HG03097 (cell line): ENCODE measurements around the gene GALM.

ENCODE experiments used
- ATAC-seq: cut with Tn5 transposase; IDR thresholded peaks from one replicate; pipeline ENCODE4 v1.9.1; 2021; ENCODE audit not compliant: unreplicated experiment, low FRiP score

GALM gene

DNA sequence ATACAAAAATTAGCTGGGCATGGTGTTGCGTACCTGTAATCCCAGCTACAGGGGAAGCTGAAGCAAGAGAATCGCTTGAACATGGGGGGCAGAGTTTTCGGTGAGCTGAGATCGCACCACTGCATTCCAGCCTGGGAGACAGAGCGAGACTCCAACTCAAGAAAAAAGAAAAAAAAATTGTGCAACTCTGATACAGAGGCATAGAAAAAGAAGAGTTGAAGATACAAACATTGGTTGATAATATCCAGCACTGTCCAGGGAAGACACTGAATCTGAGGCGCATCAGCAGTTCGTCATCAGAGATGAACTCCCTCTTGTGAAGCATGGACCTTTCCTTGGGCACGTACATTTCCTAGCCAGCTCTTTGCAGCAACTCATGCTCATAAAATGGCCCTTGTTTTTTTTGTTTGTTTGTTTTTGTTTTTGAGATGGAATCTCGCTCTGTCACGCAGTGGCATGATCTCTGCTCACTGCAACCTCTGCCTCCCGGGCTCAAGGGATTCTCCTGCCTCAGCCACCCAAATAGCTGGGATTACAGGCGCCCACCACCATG is 16.7 kb upstream of the GALM start:
- no peak for ATAC-seq

DNA sequence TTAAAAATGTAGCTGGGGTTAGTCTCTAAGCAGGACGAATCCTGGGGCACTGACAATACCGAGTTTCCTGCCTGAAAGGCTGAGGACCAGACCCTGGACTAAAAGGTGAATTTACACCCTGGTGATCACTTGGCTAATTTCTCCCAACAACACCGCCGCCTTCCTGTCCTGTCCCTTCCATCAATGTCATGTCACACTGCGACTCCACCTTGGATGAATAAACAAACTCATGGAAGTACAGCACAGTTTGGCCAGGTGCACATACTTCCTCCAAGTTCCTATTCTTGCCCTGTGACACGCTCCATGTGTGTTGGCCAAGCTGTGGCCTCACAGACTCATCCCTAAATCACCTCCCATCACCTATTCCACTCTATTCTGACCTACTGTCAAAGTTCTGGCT is 15.9 kb upstream of the GALM start:
- no peak for ATAC-seq

DNA sequence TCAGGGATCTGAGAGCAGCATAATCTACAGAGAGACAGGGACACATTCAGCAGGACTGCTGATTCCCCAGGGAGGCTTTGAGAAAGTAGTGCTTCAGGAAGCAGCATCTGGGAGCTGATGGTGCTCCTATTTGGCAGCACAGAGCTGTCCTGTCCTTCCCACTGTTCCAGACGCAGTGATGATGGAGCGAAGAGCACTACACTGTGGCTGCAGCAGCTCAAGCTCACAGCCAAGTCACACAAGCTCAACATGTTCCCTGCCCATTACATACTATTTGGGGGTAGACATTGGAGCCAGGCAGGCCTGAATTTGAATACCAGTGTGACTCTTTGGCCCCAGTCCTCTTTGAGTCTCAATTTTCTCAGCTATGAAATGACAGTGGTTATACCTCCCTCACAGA is 15.2 kb upstream of the GALM start:
- no peak for ATAC-seq

DNA sequence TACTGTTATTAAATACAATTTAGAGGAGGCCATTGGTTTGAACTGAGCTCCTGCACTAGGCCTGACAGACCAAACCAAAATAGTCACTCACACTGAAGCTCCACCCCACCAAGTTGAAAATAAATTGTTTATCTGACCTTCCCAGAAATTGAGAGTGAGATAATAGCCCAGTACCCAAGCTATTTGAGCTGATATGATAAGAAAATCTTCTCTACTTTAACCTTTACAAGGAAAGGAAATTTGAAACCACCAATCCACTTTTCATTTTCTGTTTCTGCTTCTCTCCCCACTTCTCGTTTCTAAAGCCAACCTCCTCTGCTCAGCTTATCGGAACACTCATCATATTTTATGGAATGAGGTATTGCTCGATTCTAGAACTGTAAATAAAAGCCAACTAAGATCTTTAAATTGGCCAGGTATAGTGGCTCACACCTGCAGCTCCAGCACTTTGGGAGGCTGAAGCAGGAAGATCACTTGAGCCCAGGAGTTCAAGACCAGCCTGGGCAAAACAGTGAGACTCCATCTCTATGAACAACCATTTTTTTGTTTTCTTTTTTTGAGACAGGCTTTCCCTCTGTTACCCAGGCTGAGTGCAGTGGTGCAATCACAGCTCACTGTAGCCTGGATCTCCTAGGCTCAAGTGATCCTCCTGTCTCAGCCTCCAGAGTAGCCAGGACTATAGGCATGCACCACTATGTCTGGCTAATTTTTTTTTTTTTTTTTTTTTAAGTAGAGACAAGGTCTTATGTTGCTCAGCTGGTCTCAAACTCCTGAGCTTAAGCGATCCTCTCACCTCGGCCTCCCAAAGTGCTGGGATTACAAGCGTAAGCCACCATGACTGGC is 13.3 kb upstream of the GALM start:
- ATAC-seq: no peak

DNA sequence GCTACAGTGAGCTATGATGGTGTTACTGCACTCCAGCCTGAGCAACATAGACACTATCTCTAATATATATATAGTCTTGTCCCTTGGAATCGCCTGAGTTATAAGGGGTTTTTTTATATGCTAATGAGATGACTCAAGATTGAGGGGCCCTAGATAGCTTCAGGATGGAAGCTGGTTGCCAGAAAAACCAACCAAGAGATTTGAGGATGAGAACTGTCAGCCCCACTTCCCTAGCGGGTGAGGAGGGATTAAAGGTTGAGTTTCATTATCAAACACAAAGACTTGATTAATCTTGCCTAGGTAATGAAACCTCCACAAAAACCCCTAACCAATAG is 12.6 kb upstream of the GALM start:
- ATAC-seq: no peak

DNA sequence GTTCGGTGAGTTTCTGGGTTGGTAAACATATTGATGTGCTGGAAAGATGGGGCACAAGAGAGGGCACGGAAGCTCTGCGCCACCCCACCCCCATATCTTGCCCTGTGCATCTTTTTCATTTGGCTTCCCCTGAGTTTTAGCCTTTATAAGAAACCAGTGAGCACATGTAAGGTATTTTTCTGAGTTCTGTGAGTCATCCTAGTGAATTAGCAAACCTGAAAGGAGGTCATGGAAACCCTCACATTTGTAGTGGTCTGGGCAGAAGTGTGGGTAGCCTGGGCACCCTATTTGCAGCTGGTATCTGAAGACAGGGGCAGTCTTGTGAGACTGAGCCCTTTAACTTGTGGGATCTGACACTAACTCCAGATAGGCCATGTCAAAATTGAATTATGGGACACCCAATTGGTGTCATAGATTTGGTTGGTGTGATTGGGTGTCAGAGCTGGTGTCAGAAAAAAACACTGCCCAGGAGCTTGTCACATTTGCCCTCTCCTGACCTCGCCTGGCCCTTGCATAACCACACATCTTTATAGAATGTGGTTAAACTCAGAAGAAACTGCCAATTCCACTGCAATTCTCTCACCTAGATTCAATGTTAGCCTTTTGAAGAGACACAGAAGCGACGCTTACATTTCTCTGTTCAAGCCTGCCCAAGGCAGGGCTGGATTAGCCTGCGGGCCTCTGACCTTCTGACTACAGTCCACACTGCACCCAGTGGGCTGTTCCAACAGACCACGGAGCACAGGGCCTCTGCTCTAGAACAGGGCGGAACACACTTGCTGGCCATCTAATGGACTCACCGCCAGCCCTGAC is 12.0 kb upstream of the GALM start:
- ATAC-seq: no peak

DNA sequence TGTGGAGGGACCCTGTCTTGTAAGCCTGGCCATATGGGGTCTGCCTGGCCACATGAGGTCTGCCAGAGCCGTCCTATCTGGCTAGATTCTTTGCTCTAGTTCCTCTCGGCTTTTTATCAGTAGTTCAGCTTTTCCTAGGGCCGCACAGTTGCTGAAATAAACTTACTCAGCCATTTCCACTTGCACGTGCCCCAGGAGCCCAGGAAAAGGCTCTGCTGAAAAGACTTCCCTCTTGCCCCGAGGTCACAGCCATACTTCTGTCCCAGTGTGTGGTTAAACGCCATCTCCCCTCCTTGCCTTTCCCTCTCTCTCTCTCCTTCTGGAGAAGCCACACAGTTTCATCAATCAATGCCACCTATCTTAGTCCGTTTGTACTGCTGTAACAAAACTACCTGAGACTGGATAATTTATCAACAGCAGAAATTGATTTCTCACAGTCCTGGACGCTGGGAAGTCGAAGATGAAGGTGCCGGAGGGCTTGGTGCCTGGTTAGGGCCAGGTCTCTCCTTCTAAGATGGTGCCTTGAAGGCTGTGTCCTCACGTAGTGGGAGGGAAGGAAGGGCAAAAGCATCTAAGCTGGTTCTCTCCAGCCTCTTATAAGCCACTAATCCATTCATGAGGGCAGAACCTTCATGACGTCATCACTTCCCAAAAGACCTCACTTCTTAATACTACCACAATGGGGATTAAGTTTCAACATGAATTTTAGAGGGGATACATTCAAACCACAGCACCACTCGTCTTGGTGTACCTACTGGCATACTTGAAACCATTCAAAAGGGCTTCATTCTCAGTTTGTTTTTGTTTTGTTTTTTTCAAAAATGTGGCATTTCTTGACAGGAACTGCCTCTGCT is 11.2 kb upstream of the GALM start:
- ATAC-seq: no peak

DNA sequence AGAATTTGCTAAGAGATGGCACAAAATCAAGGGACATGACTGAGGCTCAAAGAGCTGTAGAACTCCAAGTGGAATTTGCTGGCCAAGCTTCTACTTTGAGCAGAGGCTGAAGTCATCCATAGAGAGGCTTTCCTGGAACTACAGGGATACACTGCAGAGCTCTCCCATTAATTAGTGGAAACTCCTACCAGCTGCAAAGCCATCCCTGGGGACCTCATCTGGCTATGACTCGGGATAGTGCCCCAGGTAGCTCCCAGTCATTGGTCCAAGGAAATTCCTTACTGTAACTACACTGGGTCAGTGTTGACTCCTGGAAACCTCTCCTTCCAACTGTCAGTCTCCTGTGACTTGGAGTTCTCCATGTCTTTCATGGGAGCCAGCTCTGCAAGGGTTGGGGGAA is 10.5 kb upstream of the GALM start:
- no peak for ATAC-seq

DNA sequence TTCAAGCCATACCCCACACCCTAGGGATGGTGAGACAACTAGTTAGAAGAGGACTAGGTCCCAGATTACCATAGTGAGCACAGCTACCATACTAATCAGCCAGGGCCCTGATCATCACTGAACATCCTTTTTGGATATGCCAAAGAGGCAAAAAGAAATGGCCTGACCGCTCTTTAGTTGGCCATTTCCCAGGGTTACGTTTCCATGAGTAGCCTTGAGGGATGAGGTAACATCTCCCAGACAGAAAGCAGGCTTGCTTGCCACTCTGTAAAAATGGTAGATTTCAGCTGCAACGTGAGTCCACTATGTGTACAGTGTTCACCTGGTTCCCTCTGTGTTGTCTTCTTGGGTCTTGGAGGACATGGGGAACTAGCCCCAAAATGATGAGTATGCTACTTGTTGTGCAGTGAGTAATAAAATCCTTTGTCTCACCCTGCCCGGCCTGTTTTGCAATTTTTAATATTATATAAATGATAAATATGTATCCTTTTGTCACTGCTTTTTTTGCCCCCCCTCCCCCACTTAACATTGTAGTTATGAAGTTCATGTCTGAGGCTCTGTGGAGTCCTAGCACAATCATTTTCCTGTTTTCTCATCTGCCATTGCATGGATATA is 8.9 kb upstream of the GALM start:
- ATAC-seq: no peak

DNA sequence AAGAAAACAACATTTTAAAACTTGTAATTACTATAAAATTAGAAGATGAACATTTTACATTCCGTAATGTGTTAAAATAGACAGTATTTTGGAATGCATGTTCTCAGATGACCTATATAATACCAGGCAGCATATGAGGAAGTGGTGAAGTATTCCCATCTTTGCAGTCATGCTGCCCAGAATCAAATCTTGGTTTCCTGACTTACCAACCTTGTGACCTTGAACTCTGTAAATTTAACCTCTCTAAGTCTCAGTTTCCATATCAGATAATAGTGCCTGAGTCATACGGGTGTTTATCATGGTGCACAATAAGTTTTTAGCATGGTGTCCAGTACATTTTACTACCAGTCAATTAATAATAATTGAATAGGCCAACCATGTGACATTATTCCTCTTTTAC is 7.3 kb upstream of the GALM start:
- no peak for ATAC-seq

DNA sequence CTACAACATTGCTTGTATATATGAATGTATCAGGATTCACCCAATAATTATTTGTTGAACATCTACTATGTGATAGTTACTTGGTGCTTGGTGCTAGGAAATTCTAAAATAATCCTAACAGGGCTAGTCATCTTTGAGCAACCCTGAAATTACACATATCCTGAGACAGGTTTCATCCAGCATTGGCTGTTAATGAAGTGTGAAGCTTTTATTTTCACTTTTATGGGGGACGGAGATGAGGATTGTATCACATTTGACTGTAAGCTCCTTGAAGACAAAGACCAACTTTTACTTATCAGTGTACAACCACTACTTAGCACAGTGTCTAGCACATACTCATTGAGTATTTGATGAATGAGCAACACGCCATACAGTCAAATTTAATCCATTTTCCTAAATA is 6.8 kb upstream of the GALM start:
- ATAC-seq: no peak

DNA sequence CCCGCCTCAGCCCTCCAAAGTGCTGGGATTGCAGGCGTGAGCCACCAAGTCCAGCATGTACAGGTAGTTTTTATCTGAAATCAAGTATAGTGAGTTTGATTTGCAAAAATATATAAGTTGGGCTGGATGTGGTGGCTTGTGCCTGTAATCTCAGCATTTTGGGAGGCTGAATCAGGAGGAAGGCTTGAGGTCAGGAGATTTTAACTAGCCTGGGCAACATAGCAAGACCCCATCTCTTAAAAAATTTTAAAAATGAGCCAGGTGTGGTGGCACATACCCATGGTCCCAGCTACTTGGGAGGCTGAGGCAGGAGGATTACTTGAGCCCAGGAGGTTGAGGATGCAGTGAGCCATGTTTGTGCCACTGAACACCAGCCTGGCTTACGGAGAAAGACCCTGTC is 5.6 kb upstream of the GALM start:
- no peak for ATAC-seq

DNA sequence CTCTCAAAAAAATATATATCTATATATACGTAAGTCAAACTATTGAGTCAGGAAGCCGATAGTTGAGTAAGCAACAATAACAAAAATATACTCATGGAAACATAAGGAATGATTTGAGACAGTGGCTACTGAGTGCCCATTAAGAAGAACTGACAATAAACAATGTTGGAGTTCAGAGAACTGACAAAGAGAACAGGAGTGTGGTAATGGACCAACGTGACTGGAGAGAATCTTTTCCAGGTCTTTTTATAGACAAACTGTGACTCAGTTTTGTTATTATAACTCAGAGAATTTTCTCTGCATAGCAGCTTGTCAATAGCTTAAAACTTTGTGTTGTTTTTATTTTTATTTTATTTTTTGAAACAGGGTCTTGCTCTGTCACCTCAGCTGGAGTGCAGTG is 4.6 kb upstream of the GALM start:
- no peak for ATAC-seq

DNA sequence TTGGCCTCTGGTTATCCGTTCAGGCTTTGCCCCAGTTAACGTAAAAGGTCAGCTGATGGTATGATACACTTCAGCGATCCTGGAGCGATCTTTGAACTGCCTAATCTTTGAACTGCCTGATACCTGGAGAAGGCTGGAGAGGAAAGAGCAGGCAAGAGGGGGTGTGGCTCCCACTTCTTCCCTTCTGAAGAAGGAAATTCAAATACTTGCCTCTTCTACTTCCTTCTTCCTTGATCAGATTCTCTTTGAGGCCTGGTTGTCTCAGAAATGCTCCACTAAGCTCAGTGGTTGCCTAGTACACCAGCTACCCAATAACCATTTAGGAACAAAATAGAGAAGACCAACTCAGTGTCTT is 619 bp downstream of the GALM start:
- ATAC-seq: no peak

DNA sequence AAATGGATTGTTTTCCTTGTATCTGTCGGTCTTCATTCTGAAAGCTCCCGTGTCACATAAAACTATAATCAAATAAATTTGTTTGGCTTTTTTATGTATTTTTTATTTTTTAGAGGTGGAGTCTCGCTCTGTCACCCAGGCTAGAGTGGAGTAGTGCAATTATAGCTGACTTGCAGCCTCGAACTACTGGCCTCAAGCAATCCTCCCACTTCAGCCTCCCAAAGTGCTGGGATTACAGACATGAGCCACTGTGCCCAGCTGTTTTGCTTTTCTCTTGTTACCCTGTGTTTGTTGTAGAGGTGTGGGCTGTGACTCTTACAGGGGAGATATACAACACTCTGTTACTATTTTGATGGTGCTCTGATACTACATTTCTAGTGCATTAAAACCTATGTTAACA is 2.2 kb downstream of the GALM start:
- no peak for ATAC-seq

DNA sequence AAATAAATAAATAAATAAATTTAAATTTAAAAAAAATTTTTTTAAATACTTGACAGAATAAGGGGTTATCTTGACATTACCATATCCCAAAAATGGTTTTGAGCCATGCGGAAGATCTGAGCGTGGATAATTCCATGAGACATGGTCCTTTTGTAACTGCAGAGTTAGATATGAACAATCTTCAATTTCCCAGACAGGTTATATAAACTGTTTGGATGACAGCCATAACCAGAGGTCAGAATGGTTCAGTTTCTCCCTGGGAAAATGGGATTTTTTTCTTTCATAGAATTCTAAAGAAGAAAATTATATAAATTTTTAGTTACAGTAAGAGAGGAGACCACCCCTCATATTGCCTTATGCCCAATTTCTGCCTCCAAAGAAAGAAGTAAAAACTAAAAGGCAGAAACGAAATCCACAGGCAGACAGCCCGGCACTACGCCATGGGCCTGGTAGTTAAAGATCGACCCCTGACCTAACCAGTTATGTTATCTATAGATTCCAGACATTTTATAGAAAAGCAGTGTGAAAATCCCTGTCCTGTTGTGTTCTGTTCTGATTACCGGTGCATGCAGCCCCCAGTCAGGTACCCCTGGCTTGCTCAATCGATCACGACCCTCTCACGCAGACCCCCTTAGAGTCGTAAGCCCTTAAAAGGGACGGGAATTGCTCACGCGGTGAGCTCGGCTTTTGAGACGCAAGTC is 3.0 kb downstream of the GALM start:
- ATAC-seq: no peak

DNA sequence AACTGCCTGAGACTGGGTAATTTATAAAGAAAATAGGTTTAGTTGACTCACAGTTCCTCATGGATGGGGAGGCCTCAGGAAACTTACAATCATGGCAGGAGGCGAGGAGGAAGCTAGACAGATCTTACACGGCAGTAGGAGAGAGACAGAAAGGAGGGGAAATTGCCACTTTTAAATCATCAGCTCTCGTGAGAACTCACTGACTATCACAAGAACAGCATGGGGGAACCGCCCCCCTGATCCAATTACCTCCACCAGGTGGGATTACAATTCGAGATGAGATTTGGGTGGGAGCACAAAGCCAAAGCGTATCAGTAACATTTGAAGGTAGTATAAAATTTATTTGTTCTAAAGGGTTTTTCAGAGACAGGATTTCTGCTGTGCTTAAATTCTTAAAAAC is 5.4 kb downstream of the GALM start:
- ATAC-seq: no peak

DNA sequence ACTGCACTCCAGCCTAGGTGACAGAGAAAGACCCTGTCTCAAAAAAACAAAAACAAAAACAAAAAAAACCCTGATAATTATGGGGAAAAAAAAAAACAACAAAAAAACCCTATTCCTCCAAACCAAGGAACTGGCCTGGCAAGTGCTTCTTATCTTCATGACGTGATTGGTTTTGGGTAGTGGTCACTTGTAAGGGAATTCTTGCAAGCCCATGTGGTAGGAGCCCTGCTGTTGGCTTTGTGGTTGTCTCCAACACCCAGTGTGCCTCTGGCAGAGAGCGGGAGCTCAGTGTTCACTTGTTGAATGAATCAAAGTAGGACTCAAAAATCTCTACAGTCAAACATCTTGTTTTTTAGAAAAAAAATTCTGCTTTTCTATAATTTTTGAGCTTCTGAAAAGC is 6.0 kb downstream of the GALM start:
- ATAC-seq: no peak

DNA sequence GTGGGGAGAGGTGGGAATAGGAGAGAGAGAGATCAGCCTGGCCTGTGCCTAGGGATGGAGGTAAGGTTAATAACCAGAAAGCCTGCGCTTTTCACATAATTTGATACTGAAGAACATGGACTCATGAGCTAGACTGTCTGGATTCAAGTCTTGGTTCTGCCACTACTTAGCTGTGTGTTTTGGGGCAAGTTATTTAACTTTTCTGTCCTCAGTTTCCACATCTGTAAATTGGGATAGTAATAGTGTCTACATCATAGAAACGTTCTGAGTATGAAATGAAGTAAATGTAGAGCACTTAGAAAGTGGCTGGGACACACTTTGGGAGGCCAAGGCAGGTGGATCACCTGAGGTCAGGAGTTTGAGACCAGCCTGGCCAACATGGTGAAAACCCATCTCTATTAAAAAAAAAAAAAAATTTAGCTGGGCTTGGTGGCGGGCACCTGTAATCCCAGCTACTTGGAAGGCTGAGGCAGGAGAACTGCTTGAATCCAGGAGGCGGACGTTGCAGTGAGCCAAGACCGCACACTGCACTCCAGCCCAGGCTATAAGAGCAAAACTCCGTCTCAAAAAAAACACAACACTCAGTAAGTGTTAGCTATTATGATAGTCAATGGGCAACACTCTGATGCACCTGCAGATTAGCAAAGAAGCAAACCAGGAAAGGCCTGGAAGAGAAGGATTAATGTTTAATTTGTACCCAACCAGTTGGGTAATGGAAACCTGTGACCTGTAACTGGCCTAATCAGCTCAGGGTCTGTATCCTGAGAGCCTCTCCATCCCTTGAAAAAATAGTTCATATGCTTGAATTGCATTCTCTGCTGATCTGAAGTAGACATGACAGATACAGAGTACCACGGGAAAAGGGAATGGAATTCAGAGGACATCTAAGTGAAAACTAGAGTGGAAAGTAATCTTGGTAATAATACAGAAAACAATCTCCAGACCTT is 6.8 kb downstream of the GALM start:
- ATAC-seq: no peak
